HEK293 (cell line): ENCODE measurements around the gene CLIC4.
"Not testable (repeated sequence)": the region's sequence is repeated elsewhere in the genome, so short reads cannot be mapped to it uniquely, and the experiment has no call there.

Source experiments
- SP2 ChIP-seq: fragments of 450-650 bp; formaldehyde crosslinking; IDR thresholded peaks from 2 replicates; pipeline ENCODE4 v1.5.1; 2016; ENCODE audit warnings: missing biosample characterization, missing genetic modification characterization
- TF ChIP-seq, protein P1 (sequence below): fragments of 450-650 bp; formaldehyde crosslinking; IDR thresholded peaks from 2 replicates; pipeline ENCODE4 v1.5.1; 2016; ENCODE audit warnings: missing biosample characterization, missing genetic modification characterization

DNA sequence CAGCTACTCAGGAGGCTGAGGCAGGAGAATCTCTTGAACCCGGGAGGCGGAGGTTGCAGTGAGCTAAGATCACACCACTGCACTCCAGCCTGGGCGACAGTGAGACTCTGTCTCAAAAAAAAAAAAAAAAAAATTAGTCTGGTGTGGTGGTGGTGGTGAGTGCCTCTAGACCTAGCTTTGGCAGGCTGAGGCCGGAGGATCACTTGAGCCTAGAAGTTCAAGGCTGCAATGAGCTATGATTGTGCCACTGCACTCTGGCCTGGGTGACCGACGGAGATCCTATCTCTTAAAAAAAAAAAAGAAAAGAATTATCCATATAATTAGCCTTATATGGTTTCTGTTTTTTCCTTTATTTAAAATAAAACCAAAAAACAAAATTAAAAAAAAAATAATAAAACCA lies 10.1 kb downstream of the CLIC4 start:
- TF ChIP-seq, protein P1, sequence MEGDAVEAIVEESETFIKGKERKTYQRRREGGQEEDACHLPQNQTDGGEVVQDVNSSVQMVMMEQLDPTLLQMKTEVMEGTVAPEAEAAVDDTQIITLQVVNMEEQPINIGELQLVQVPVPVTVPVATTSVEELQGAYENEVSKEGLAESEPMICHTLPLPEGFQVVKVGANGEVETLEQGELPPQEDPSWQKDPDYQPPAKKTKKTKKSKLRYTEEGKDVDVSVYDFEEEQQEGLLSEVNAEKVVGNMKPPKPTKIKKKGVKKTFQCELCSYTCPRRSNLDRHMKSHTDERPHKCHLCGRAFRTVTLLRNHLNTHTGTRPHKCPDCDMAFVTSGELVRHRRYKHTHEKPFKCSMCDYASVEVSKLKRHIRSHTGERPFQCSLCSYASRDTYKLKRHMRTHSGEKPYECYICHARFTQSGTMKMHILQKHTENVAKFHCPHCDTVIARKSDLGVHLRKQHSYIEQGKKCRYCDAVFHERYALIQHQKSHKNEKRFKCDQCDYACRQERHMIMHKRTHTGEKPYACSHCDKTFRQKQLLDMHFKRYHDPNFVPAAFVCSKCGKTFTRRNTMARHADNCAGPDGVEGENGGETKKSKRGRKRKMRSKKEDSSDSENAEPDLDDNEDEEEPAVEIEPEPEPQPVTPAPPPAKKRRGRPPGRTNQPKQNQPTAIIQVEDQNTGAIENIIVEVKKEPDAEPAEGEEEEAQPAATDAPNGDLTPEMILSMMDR (tag by site-specific recombination): not testable (repeated sequence)
- not testable (repeated sequence) for TF ChIP-seq SP2 (tag by site-specific recombination)
